Suppressor macrophage treated with lipopolysaccharide for 1 hour (primary cell): ENCODE results near the gene SLC27A2.

Experiments used
- DNase-seq, 3 donors: peaks; one replicate each; pipeline ENCODE4 v3.0.0-alpha.2; 2020 to 2022

The SLC27A2 gene

DNA sequence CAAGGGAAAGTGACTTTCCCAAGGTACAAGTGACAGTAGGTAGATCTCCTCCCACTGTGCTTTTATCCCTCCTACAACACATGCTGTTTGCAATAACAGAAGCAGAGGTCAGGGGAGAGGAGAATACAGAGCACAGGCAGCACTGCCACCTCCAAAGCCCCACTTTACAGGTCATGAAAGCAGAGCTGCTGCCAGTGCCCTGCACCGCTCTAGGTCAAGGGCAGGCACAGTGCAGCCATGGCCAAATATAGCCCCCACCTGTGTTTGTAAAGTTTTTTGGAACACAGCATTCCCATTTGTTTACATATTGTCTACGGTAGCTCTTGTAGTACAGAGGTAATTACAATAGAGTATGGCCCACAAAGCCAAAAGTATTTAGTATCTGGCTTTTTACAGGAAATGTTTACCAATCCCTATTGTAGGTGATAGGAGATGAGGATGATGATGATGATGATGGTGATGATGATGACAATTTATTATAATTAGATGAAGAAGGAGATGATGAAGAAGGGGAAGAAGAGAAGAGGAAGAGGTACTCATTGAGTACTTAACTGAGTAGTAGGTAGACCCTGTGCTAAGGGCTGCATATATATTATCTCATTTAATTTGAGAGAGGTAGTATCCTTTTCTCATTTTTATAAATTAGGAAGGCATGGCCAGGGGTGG, 63.1 kb downstream of the SLC27A2 start:
- DNase-seq = no peak

DNA sequence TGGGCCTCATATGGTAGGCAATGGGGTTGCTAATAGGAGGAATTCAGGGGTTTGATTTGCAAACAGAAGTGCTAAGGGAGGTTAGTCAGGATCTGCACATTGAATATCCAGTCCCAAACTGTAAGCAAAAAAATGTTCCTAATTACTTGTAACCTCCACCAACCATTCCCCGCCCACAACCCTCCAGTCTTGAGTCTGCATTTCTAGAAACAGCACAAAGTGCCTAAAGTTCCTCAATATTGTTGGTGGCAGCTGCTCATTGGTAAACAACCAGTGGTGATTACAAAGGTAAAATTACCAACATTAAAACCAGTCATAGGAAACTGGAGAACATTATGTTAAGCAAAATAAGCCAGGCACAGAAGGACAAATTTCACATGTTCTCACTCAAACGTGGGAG, 64.6 kb downstream of the SLC27A2 start:
- DNase-seq = peak; percentile 40 to 66 (median 52)

DNA sequence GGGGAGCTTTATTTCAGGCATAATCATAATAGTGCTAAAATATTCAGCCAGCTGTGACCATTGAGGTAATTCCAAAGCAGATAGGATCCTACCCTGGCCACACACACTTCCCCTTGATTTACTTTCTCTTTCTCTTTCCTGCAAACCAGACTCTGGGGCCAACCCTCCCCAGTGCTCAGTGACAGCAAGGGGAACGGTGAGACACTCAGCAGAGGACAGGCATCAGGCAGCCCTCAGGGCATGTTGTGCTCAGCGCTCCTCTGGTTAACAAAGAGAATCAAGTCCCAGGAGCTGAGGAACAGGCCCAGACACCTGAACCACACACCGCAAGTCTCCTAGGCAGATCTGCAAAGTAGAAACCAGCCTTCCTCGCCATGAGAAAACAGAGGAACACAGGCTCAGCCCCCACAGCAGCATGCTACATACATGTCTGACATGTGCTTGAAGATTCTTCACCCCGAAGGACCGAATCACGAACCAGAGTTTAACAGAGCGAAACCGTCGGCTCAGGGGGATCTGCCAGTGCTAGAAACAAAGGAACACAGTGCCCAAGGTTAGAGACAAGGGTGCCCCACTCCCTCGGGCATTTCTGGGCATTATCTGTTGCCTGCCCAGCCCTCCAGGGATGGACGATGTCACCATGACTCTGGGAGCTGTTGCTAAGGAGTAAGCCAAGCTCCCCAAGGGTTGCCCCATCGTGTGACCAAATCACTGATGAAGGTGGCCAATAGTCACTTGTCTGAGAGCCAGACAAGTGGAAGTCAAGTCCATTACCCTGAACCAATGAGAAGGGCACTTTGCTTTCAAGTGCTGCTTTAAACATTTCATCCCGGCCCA, 66.0 kb downstream of the SLC27A2 start:
- peak; percentile 69 to 81 (median 81) for DNase-seq

DNA sequence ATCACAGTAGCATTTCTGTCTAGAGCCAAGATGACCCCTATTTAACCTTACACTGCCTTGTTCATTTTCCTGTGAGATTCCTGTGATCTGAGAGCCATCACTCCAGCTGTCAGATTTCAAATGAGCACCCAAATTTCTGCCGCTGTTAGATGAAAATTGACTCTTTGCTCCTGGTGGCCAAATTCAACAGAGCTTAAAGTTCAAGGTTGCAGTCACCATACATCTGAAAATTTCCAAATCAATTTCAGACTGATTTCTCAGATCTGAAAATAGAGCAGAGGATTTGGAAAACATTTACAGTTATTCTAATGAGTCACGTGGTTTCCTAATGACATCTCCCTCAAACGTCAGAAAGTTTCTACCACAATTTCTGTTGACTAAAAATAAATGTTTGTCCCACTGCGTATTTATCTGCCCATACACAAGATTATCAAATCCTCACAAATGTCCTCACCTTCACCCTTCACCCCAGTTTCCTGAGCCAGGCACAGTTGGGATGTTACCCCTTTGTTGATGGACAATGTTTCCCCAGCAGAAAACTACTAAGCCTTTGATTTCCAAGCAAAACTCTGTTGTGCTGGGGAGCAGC, 67.1 kb downstream of the SLC27A2 start:
- peak in 2 of 3 donors; percentile 18 to 45 for DNase-seq

DNA sequence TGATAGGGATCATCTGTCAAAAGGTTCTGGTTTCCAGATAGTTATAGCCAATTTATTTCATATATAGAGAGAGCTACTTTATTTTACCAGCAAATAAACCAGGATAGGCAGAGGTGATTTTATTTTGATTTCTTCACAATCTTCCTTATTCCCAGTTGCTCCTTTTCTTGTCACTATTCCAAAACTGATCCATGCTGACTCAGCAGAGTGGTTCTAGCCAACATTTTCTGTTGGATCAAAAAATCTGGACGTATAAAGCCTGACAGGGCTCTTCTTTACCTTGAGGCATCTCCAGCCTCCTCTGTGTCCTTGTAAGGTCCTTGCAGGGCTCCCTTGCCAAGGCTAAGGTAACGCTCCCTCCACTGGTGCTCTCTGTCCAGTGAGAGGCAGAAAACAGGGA, 67.7 kb downstream of the SLC27A2 start:
- DNase-seq = no peak

DNA sequence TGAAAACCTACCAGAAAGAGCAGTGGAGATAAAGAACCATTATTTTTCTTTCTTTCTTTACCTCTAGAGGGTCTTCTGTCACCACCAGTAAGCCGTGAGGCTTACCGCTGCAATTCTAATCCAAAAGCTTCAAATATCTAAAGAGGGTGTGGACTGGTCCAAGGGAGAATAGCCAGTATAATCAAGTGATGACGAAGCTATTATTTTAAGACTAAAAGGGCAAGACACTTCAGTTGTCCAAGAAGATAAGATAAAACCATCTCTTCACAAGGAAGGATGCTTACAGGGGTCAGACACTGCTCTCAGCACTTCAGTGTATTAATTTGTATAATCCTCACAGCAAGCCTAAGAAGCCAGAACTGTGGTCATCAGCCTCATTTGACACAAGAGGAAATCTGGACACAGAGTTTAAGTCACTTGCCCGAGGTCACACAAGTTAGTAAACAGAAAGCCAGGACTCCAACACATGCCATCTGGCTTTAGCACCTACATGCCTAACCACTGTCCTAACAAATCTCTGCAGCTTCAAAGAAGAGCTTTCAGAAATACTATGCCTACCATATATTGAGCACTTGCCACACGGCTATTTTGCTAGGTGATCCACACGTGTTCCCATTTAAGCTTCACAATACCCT, 68.9 kb downstream of the SLC27A2 start:
- DNase-seq = no peak

DNA sequence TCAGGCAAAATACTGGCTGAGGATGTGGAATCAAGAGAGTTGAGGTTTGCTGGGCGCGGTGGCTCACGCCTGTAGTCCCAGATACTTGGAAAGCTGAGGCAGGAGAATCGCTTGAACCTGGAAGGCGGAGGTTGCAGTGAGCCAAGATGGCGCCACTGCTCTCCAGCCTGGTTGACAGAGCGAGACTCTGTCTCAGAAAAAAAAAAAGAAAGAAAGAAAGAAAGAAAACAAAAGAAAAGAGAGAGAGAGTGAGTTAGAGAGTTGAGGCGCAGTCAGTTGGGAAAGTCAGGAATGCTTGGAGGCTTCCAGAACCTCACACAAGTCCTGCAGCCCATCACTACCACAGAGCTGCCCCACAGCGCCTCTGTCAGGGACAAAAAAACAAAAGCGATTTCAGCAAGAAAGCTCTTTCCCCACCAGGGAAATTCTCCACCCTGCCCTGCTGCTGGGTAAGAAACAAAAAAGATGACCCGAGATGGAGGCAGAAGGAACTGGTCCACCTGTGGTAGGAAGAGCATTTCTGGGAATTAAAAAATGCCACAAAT, 69.7 kb downstream of the SLC27A2 start:
- no peak for DNase-seq

DNA sequence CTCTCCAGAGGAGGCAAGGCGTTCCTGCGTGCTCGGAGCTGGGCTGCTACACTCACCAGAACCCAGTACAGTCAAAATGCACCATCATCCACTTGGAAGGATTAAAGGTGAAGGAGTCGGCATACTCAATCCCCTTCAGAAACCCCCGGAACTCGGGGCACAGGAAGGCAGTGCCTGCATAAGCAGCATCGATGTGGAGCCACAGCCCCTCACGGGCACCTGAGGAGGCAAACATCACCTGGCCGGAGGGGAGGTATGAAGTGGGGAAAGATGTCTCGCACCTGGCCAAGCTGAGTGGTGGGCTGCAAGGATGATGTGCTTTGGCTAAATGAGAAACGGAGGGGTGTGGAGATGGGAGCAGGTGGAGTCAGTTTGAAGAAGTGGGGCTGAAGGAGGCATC, 70.6 kb downstream of the SLC27A2 start:
- no peak for DNase-seq

DNA sequence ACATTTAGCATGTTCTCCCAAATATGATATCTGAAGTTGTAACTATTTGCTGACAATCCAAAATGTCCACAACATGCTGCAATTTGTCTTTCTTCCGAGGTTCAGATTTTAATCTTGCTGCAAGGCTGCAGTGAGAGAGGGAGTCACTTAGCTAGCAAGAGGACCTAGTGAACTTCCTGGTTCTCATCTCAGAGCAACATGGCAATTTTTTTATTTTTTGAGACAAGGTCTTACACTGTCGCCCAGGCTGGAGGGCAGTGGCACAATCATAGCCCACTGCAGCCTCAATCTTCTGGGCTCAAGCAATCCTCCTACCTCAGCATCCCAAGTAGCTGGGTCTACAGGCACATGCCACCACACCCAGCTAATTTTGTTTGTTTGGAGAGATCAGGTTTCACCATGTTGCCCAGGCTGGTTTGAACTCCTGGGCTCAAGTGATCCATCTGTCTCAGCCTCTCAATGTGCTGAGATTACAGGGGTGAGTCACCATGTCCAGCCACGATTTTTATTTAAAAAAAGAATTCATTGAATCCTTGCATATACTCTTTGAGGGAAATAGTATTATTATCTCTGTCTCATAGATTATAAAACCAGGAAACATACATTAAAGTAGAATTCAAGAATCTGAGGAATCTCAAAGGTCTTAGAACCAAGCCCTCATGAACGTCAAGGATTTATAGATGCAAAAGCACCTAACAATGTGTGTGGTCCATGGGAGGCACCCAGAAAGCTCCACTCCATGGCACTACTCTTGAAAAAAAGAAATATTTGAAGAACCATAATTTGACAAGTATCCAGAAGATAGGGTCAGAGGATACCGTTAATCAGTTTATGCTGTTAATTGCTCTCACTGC, 74.4 kb downstream of the SLC27A2 start:
- DNase-seq = no peak

DNA sequence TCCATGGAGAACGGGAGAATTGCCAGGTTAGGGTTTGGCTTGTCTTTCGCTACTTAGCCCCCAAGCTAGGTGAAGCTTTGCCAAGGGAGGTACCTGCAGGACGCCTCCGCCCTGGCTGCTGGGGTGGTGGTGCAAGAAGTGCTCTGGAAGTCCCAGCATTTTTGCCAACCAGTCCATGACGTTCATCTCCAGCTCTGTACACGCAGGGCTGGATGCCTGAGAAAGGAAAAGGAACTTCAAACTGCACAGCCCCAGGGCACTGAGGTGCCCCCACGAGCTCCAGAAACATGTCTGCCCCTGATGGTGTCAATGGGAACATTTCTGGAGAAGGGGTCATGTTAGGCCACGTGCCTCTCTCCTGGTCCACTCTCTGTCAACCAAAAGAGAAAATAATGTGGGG, 75.3 kb downstream of the SLC27A2 start:
- DNase-seq = no peak

DNA sequence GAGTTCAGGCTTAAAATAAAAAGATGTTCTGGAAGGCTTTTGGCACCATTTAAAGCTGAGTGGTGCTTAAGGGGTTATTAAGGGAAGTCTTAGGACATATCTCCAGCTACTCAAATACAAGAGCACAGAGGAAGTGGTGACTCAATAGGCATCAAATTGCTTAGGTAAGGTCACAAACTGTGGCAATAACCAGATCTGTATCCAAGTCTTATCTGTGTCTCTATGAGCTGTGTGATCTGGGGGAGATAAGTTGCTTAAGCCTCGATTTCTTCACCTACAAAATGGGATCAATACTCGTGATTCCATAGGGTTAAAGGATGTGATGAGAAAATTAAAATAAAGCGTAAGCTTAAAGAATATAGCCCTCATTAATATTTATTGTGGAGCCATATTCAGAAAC, 75.9 kb downstream of the SLC27A2 start:
- DNase-seq = peak; percentile 55 to 73 (median 72)

DNA sequence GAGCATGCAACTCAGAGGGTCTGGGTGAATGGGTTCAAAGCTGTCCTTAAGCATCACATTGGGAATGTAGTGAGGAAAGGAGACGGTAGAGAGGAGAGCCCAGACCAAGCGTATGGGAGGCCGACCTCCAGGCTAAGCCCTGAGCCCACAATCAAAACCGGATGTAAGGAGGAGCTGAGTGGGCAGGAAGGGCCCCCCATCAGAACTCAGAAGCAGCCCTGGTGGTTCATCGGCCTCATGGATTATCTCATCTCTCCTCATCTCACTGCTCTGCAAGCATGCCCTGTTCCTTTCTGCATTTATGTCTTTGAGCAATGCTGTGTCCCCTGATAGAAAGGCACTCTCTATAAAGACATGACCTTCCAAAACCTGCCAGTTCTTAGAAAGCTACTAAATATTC, 77.3 kb downstream of the SLC27A2 start:
- DNase-seq = no peak

DNA sequence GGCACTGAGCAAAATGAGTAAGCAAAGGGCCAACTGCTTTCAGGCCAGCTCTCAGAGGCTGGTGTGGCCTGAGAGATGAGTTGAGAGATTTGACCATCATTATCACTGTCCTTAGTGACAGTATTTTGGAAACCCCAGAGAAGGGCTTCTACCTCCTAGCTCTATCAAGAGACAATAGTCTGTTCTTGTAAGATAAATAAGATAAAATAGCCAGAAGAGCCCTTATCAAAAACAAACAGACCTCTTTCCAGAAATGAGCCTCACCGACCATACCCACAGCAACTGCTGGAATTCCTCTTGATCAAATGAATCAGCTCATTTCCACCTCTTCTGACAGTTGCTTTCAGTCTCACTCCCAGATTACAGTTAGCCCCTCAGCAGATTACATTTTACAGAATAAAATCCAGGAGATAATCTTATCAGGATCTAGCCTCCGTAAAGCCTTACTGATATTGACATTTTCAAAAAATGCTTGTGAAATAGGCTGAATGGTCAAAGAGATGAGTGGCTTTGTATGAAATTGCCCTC, 79.0 kb downstream of the SLC27A2 start:
- no peak for DNase-seq

DNA sequence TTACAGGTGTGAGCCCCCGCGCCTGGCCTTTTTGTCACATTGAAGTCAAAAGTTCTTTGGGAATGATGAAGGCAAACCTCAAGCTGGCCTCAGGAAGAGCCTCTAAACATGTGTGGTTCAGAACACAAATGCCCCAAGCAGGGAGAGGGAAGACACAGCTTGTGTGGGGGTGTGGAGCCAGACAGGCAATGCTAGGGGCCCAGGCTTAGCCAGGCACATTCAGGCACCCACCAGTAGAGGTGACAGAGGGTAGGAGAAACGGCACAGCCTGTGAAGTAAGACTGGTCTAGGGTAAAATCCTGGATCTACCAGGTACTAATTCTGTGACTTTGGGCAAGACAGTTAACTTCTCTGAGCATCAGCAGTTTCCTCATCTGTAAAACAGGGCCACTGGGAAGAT, 80.0 kb downstream of the SLC27A2 start:
- DNase-seq = no peak

DNA sequence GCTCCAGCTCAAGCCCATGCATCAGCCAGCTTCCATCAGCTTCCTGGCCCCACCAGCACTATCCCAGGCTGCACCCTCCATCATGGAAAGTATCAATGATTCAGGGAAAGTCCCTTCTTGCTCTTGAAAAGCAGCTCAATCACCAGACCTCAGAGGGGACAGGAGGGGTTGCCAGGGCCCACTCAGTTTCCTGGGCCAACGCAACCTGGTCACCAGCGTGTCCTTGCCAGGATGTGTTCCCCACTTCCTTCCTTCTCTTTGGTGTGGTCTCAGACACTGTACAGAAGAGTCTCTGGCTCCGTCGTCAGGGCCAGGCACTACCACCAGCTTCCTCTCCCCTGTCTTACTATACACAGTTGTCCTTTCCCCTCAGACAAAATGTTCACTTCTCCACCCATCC, 80.5 kb downstream of the SLC27A2 start:
- peak in 1 of 3 donors; percentile 30 for DNase-seq

DNA sequence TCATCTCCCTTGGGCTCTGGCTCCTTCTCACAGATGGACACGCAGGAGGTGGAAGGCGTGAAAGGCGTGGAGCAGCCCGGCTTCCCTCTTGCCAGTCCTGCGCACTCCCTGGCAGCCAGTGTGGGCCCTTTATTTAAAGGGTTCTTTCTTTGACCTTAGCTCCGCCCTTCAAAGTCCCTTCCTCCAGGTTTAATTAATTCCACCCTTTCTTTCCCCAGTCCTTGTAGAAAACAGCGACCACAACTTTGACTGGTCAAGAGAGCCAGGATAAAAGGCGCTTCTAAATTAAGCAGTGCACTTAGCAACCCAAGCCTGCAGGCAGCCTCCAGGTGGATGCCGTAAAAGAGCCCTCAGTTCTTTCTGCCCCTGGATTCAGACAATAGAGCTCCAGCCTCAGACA, 83.6 kb downstream of the SLC27A2 start, which contains the start of gene HDC:
TSS of gene HDC (minus strand) at position 107 of the 400 bp plus-strand sequence. CDS start at position 4, 103 bp downstream.
- DNase-seq = no peak

DNA sequence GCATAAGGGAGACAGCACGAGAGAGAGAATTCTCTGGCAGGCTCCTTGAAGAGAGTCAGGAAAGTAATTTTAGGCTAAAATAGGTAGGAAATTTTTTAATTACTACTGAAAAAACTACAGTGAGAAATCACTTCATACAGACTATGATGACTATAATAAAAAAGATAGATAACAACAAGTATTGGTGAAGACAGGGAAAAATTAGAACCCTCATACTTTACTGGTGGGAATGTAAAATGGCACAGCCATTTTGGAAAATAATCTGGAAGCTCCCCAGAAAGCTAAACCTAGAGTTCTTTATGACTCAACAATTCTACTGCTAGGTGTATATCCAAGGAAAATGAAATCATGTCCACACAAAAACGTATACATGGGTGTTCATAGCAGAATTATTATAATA, 85.6 kb downstream of the SLC27A2 start:
- no peak for DNase-seq

DNA sequence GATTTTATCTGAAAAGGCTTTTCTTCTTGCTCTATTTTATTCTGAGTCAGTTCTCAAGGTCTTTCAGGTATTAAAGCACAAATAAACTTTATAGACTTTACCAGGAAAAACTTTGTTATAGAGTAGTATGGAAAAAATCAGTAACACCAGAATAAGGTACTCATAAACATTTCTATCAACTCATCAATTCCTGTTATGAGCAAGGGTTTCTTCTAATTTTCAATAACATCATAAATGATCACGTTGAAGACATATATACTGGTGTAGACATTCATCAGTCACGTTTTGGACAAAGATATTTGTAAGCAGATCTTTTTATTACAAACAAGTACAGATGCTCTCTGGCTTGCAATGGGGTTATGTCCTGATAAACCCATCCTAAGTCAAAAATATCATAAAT, 93.1 kb downstream of the SLC27A2 start:
- no peak for DNase-seq

DNA sequence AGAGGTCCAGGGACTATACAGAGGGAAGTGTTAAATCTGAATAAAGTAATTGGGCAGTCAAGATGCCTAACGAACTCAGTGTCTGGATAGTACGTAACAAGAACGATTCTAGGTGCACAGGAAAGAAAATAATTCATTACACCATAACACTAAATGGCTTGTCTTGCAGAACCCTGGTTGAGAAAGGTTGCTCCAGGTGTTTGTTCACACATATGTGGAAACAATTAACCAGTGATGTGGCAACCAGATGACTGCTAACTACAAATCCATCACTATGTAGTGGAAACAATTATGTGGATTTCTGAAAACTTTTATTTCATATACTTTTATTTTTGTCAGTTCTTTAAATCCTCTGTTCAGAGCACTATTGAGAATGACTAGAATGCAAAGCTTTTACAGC, 93.9 kb downstream of the SLC27A2 start:
- no peak for DNase-seq

DNA sequence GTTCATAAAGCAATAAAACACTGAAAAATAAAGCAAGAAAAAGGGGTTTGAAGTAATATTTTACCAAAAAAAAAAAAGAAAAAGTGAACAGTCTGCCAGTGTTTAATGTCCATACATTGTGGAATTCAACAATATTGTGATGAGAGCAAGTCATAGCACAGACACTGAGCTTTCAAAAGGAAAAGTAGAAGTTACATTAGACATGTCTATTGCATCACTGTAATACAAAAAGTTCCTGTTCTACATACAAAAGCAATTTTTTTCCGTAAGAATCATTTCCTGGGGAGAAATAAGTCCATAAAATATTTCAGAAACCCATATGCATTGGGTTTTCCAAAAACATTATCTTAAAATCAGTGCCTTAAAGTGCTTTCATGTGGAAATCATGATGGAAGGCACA, 95.4 kb downstream of the SLC27A2 start:
- DNase-seq = peak; percentile 34 to 67 (median 65)

DNA sequence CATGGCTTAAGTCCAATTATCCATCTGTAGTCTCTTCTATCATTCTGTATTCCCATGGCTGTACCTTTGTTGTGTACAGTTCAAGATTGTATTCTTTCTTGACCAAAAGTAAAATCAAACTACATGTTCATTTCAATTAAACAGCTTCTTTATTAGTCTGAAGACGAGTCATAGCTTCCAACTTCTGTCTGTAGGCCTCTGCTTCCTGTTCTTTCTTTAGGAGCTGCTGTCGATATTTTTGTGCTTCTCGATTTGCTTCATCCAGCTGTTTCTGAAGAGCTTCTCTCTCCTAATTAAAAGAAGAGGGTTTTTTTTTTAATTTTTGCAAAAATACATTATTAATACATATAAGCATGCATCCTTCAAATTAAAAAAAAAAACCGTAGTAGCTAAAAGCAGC, 96.5 kb downstream of the SLC27A2 start:
- DNase-seq = peak; percentile 21 to 51 (median 46)

DNA sequence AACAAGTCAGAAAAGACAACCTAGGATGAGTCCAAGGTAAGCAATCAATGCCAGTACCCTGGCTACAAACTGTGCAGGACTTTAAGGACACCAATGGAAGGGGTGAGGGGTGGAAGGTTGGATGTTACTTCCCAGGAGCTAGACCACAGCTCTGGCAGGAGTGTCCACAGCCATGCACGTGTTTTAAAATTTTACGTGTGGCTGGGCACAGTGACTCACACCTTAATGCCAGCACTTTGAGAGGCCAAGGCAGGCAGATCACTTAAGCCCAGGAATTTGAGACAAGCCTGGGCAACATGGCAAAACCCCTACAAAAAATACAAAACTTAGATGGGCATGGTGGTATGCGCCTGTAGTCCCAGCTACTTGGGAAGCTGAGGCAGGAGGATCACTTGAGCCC, 98.3 kb downstream of the SLC27A2 start:
- no peak for DNase-seq
